Left lobe of liver (tissue), 2 donors: ENCODE measurements around the gene ZCCHC7. TPM values are rescaled to one million over a fixed set of nuclear protein-coding genes. Genes with fewer than 3 reads are reported as not detected.

Experiments
- ATAC-seq: fragments of 200-7000 bp; cut with Tn5 transposase; one replicate; pipeline ENCODE4 v1.9.1; 2020; ENCODE audit warnings: mild to moderate bottlenecking, moderate library complexity
- DNase-seq: peaks from one replicate; pipeline ENCODE4 v3.0.0-alpha.2; 2020; ENCODE audit warnings: low spot score
- total RNA-seq: library from RNA; stranded (reverse); gene quantifications from one replicate; pipeline ENCODE4 v1.2.1, GENCODE V29; 2021
- donor health status: DM: no; HTN: no; CAD: no; lungs with moderate emphysema.
- donor health status: DM: no; HTN: yes; CAD: no.

Gene ZCCHC7
- total RNA-seq, 1 donor from 2014 or later: 6.5 TPM

- peak; percentile 73 for ATAC-seq
- DNase-seq: no peak
These were observed 244.5 kb downstream of the ZCCHC7 start for GRCh38 chr9:37364751-37365360.

- DNase-seq (no peak), ATAC-seq (no peak)
These were observed 249.3 kb downstream of the ZCCHC7 start for GRCh38 chr9:37369671-37370070.

GRCh38 chr9:37370282-37370681, 249.9 kb downstream of the ZCCHC7 start:
- ATAC-seq (no peak), DNase-seq (no peak)

- DNase-seq: no peak
- ATAC-seq: no peak
These were observed 250.7 kb downstream of the ZCCHC7 start for GRCh38 chr9:37370968-37371563.

- no peak for DNase-seq
- ATAC-seq: no peak
These were observed 251.4 kb downstream of the ZCCHC7 start for GRCh38 chr9:37371565-37372464.

GRCh38 chr9:37372839-37373238, 252.5 kb downstream of the ZCCHC7 start:
- DNase-seq (no peak), ATAC-seq (no peak)

- no peak for DNase-seq
- ATAC-seq: no peak
These were observed 253.2 kb downstream of the ZCCHC7 start for GRCh38 chr9:37373621-37374020.

- ATAC-seq: no peak
- no peak for DNase-seq
These were observed 254.5 kb downstream of the ZCCHC7 start for GRCh38 chr9:37374892-37375291.

GRCh38 chr9:37377688-37378612, 257.6 kb downstream of the ZCCHC7 start:
- DNase-seq: no peak
- ATAC-seq: no peak

GRCh38 chr9:37378613-37379004, 258.2 kb downstream of the ZCCHC7 start:
- no peak for ATAC-seq
- no peak for DNase-seq

GRCh38 chr9:37379835-37380234, 259.5 kb downstream of the ZCCHC7 start:
- no peak for ATAC-seq
- DNase-seq: no peak

GRCh38 chr9:37380570-37380969, 260.2 kb downstream of the ZCCHC7 start:
- ATAC-seq: no peak
- no peak for DNase-seq

- DNase-seq (no peak), ATAC-seq (no peak)
These were observed 260.8 kb downstream of the ZCCHC7 start for GRCh38 chr9:37381094-37381741.

- DNase-seq (no peak), ATAC-seq (no peak)
These were observed 262.0 kb downstream of the ZCCHC7 start for GRCh38 chr9:37382161-37382981.

- no peak for DNase-seq
These were observed 262.6 kb downstream of the ZCCHC7 start for GRCh38 chr9:37382982-37383357.

GRCh38 chr9:37383393-37383792, 263.0 kb downstream of the ZCCHC7 start:
- ATAC-seq: no peak
- no peak for DNase-seq

More at GRCh38 chr9:37382982-37383357, 262.6 kb downstream of the ZCCHC7 start:
- no peak for ATAC-seq

- no peak for ATAC-seq
- no peak for DNase-seq
These were observed 263.7 kb downstream of the ZCCHC7 start for GRCh38 chr9:37383876-37384746.

- ATAC-seq: no peak
- no peak for DNase-seq
These were observed 264.9 kb downstream of the ZCCHC7 start for GRCh38 chr9:37385286-37385685.
